Measurements from ENCODE around the gene SPATA32. TPM values are rescaled to one million over a fixed set of nuclear protein-coding genes. Genes with fewer than 3 reads are reported as not detected.
A peak's percentile ranks its signal among the peaks of the same experiment; 100 is the strongest.

The SPATA32 gene
- total RNA-seq, 4 donors from 2014 or later = 0.48 TPM; not detected in 3

DNA sequence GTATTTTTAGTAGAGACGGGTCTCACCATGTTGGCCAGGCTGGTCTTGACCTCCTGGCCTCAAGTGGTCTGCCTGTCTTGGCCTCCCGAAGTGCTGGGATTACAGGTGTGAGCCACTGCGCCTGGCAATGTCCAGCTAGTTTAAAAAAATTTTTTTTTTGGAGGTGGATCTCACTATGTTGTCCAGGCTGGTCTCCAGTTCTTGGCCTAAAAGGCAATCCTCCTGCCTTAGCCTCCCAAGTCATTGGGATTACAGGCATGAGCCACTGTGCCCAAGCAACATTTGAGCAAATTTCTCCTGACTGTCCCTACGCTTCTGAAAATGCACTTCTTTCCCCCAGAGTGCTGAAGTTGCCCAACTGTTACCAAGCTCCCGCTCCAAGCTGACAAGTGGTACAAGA is 46.9 kb upstream of the SPATA32 start:
- Histone ChIP-seq H3K36me3 (no peaks in the 10 kb centered on the region), H3K27me3 (no peaks in the 10 kb centered on the region), H3K27ac (peak overlapping the region; percentile 99 to 100 (median 100)), H3K4me1 (peaks cover 78 to 94% (median 88%) of the 10 kb centered on the region in 4 donors), H3K4me3 (no peak overlapping the region), H3K9me3 (no peaks in the 10 kb centered on the region)
- DNase-seq = no peak
- no peak for TF ChIP-seq POLR2A (IDR thresholded peaks at IDR 0.05)
- no peak for TF ChIP-seq POLR2AphosphoS5 (IDR thresholded peaks at IDR 0.05)
- TF ChIP-seq CTCF (IDR thresholded peaks at IDR 0.05) = no peak
- no peak for TF ChIP-seq EP300 (IDR thresholded peaks at IDR 0.05; ENCODE audit: low read depth)
- WGBS, 2 donors (ENCODE audit: low coverage in 1 of 2) = 96 to 100% methylated on average over 2 to 5 of the region's 5 CpGs
- intact Hi-C loops (cut with DNase I; ENCODE audit: low total_unique reads) (no loop called here), in situ Hi-C loops (cut with MboI; ENCODE audit: low pct_ligation_motif_present in 1 of 4, low pct_unique_long_range_greater_than_20kb in 1 of 4, low sequenced_read_pairs in 3 of 4) (no loop called here)

DNA sequence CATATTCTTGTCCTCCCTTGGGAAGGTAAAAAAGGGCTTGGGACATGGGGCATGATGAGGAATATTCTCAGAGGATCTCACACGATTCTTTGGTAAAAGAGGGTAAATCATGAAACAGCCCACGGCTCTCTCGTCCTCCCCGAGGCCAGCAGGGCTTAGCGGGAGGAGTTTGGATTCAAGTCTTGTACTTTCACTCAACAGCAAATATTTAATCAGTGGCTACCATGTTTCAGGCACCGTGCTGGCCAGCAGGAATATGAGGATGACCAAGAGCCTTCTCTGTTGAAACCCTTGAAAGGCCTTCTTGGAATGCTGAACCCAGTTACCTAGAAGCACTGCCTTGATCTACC is 46.1 kb upstream of the SPATA32 start:
- intact Hi-C loops (cut with DNase I; ENCODE audit: low total_unique reads) (no loop called here), in situ Hi-C loops (cut with MboI; ENCODE audit: low pct_ligation_motif_present in 1 of 4, low pct_unique_long_range_greater_than_20kb in 1 of 4, low sequenced_read_pairs in 3 of 4) (no loop called here)
- no peak for TF ChIP-seq POLR2AphosphoS5 (IDR thresholded peaks at IDR 0.05)
- TF ChIP-seq CTCF (IDR thresholded peaks at IDR 0.05) = no peak
- TF ChIP-seq EP300 (IDR thresholded peaks at IDR 0.05; ENCODE audit: low read depth) = no peak
- TF ChIP-seq POLR2A (IDR thresholded peaks at IDR 0.05) = no peak
- H3K36me3 ChIP-seq = no peaks in the 10 kb centered on the region
- H3K4me1 ChIP-seq = peaks cover 77 to 93% (median 83%) of the 10 kb centered on the region in 4 donors
- no peaks in the 10 kb centered on the region for H3K27me3 ChIP-seq
- H3K4me3 ChIP-seq = no peak overlapping the region
- DNase-seq = no peak
- H3K27ac ChIP-seq = peak overlapping the region; percentile 99 to 100 (median 100)
- no peaks in the 10 kb centered on the region for H3K9me3 ChIP-seq
- 55% methylated on average over 6 of the region's 6 CpGs; no CpG with 5 or more reads in 1 of the 2 donors for WGBS, 2 donors (ENCODE audit: low coverage in 1 of 2)

- in situ Hi-C loops (cut with MboI; ENCODE audit: low pct_ligation_motif_present in 1 of 4, low pct_unique_long_range_greater_than_20kb in 1 of 4, low sequenced_read_pairs in 3 of 4) (no loop called here), intact Hi-C loops (cut with DNase I; ENCODE audit: low total_unique reads) (no loop called here)
- H3K9me3 ChIP-seq = no peaks in the 10 kb centered on the region
- WGBS, 2 donors (ENCODE audit: low coverage in 1 of 2) = 18 to 23% methylated on average over 4 to 9 of the region's 9 CpGs
- no peaks in the 10 kb centered on the region for H3K27me3 ChIP-seq
- TF ChIP-seq POLR2A (IDR thresholded peaks at IDR 0.05) (no peak), EP300 (IDR thresholded peaks at IDR 0.05; ENCODE audit: low read depth) (no peak), CTCF (IDR thresholded peaks at IDR 0.05) (no peak), POLR2AphosphoS5 (IDR thresholded peaks at IDR 0.05) (peak in 2 of 3 donors; percentile 58 to 67)
- H3K4me3 ChIP-seq = no peak overlapping the region
- no peak for DNase-seq
- H3K27ac ChIP-seq = peak overlapping the region; percentile 99 to 100 (median 100)
- peaks cover 77 to 93% (median 81%) of the 10 kb centered on the region in 4 donors for H3K4me1 ChIP-seq
- no peaks in the 10 kb centered on the region for H3K36me3 ChIP-seq
Observed at GRCh38 chr17:45307290-45308015, 45.6 kb upstream of the SPATA32 start.

- Histone ChIP-seq H3K4me1 (peaks cover 73 to 93% (median 79%) of the 10 kb centered on the region in 4 donors), H3K27me3 (no peaks in the 10 kb centered on the region), H3K36me3 (no peaks in the 10 kb centered on the region), H3K4me3 (no peak overlapping the region), H3K9me3 (no peaks in the 10 kb centered on the region), H3K27ac (peak overlapping the region; percentile 99 to 100 (median 100))
- no peak for DNase-seq
- no peak for TF ChIP-seq POLR2AphosphoS5 (IDR thresholded peaks at IDR 0.05)
- TF ChIP-seq CTCF (IDR thresholded peaks at IDR 0.05) = peak in 1 of 5 experiments; percentile 7
- in situ Hi-C loops (cut with MboI; ENCODE audit: low pct_ligation_motif_present in 1 of 4, low pct_unique_long_range_greater_than_20kb in 1 of 4, low sequenced_read_pairs in 3 of 4) = no loop called here
- intact Hi-C loops (cut with DNase I; ENCODE audit: low total_unique reads) = no loop called here
- 54 to 66% methylated on average over 3 to 5 of the region's 5 CpGs for WGBS, 2 donors (ENCODE audit: low coverage in 1 of 2)
Observed at GRCh38 chr17:45306623-45307022, 44.7 kb upstream of the SPATA32 start.

Measured in transverse colon (tissue), 4 donors.